Osteoblast (primary cell): ENCODE results near the gene SAPCD1. TPM values are rescaled to one million over a fixed set of nuclear protein-coding genes. Genes with fewer than 3 reads are reported as not detected.
"Not testable (repeated sequence)": the region's sequence is repeated elsewhere in the genome, so short reads cannot be mapped to it uniquely, and the experiment has no call there.

ENCODE experiments used
- DNase-seq: peaks from one replicate; pipeline ENCODE4 v3.0.0; 2011; ENCODE audit warnings: low spot score, mixed read lengths; ENCODE audit not compliant: insufficient read length; ENCODE audit errors: missing footprints
- H2AFZ ChIP-seq: 2 replicates; pipeline ENCODE4 v1.6.0; 2011; ENCODE audit warnings: mild to moderate bottlenecking, low read length
- H3K27ac ChIP-seq: 2 replicates; pipeline ENCODE4 v1.5.1; 2011; ENCODE audit warnings: mild to moderate bottlenecking, low read depth, low read length, moderate library complexity
- H3K27me3 ChIP-seq: 2 replicates; pipeline ENCODE4 v1.6.0; 2012; ENCODE audit warnings: mild to moderate bottlenecking, control low read depth, inconsistent platforms, low read length, moderate library complexity; ENCODE audit not compliant: insufficient read depth
- H3K36me3 ChIP-seq: 2 replicates; pipeline ENCODE4 v1.5.1; 2011; ENCODE audit warnings: mild to moderate bottlenecking, low read length, control low read depth, moderate library complexity; ENCODE audit not compliant: insufficient read depth
- H3K4me1 ChIP-seq: 2 replicates; pipeline ENCODE4 v1.5.1; 2011; ENCODE audit warnings: mild to moderate bottlenecking, low read length, control low read depth, moderate library complexity; ENCODE audit not compliant: insufficient read depth
- H3K4me2 ChIP-seq: 2 replicates; pipeline ENCODE4 v1.6.0; 2011; ENCODE audit warnings: mild to moderate bottlenecking, low read length; ENCODE audit not compliant: insufficient read depth
- H3K4me3 ChIP-seq: fragments of 200-600 bp; sonication (generic); 3 replicates; pipeline ENCODE4 v1.5.1; 2012; ENCODE audit warnings: mild to moderate bottlenecking, low read length, inconsistent platforms; ENCODE audit not compliant: insufficient read depth
- H3K79me2 ChIP-seq: 2 replicates; pipeline ENCODE4 v1.6.0; 2012; ENCODE audit warnings: mild to moderate bottlenecking, low read length, control low read depth, inconsistent platforms; ENCODE audit not compliant: insufficient read depth
- H3K9me3 ChIP-seq: 2 replicates; pipeline ENCODE4 v1.5.1; 2011; ENCODE audit warnings: low read depth, low read length, control low read depth
- H4K20me1 ChIP-seq: 2 replicates; pipeline ENCODE4 v1.6.0; 2012; ENCODE audit warnings: mild to moderate bottlenecking, low read length, control low read depth; ENCODE audit not compliant: insufficient read depth
- CTCF ChIP-seq: IDR thresholded peaks from 2 replicates; pipeline ENCODE4 v1.5.1; 2011; ENCODE audit warnings: mild to moderate bottlenecking, low read depth, low read length, moderate library complexity; ENCODE audit errors: extremely low read depth
- total RNA-seq: library from RNA; depleted of rRNA; stranded (reverse); fragments of >200 nt; gene quantifications from 2 replicates; pipeline ENCODE4 v1.2.3, GENCODE V29; 2012

Gene SAPCD1
- total RNA-seq, 1 donor: 1.4 TPM

- no peaks in the 10 kb centered on the region for H3K9me3 ChIP-seq
- H2AFZ ChIP-seq: no peak overlapping the region
- DNase-seq: peak; percentile 97
- no peak overlapping the region for H3K4me2 ChIP-seq
- H3K4me1 ChIP-seq: peaks cover 9% of the 10 kb centered on the region
- TF ChIP-seq CTCF: peak; percentile 74
- no peak overlapping the region for H3K27ac ChIP-seq
- no peaks in the 10 kb centered on the region for H3K27me3 ChIP-seq
- H3K79me2 ChIP-seq: peaks cover 36% of the 10 kb centered on the region
- H3K4me3 ChIP-seq: no peak overlapping the region
- H3K36me3 ChIP-seq: peaks cover 39% of the 10 kb centered on the region
- no peaks in the 10 kb centered on the region for H4K20me1 ChIP-seq
Measured at GRCh38 chr6:31791324-31792089, 29.1 kb downstream of the SAPCD1 start.

GRCh38 chr6:31792090-31792374 lies 29.6 kb downstream of the SAPCD1 start:
- no peaks in the 10 kb centered on the region for H3K9me3 ChIP-seq
- no peak overlapping the region for H3K4me3 ChIP-seq
- H3K27ac ChIP-seq: no peak overlapping the region
- no peaks in the 10 kb centered on the region for H4K20me1 ChIP-seq
- DNase-seq: no peak
- H3K4me1 ChIP-seq: peaks cover 9% of the 10 kb centered on the region
- no peak for TF ChIP-seq CTCF
- H3K36me3 ChIP-seq: peaks cover 33% of the 10 kb centered on the region
- H2AFZ ChIP-seq: no peak overlapping the region
- no peaks in the 10 kb centered on the region for H3K27me3 ChIP-seq
- H3K4me2 ChIP-seq: no peak overlapping the region
- H3K79me2 ChIP-seq: peaks cover 36% of the 10 kb centered on the region

DNA sequence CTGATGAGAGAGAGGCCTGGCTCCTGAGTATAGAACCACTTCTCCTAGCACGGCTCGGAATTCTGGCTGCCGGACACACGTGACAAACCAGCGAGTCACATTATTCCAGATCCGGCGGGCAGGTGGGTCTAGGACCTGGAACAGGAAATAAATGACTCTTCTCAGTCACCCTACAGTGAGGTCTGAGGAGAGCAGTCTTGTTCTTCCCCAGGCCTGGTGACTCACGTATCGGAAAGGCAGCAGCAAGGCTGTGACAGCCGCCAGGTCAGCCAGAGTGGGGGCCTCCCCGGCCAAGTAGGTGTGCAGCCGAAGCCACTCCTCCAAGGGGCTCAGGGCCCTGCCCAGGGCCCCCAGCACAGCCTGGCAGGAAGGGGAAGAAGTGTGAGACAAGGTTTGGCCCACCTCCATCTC lies 30.3 kb downstream of the SAPCD1 start:
- Histone ChIP-seq H3K9me3 (no peaks in the 10 kb centered on the region), H3K79me2 (peaks cover 36% of the 10 kb centered on the region), H3K4me1 (peaks cover 9% of the 10 kb centered on the region), H3K27me3 (no peaks in the 10 kb centered on the region), H3K4me3 (no peak overlapping the region), H2AFZ (no peak overlapping the region), H3K36me3 (peaks cover 27% of the 10 kb centered on the region), H3K27ac (peak overlapping the region; percentile 52), H3K4me2 (no peak overlapping the region), H4K20me1 (no peaks in the 10 kb centered on the region)
- no peak for TF ChIP-seq CTCF
- DNase-seq: peak; percentile 74

DNA sequence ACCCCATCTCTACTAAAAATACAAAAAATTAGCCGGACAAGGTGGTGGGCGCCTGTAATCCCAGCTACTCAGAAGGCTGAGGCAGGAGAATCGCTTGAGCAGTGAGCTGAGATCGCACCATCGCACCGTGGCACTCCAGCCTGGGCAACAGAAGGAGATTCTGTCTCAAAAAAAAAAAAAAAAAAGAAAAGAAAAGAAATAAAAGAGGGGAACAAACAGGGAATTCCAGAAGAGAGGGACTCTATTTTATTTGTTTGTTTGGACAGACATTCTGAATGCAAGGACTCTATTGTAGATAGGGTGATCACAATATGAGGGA lies 31.4 kb downstream of the SAPCD1 start:
- H3K4me1 ChIP-seq, DNase-seq, H3K9me3 ChIP-seq, H2AFZ ChIP-seq, H3K27me3 ChIP-seq, H4K20me1 ChIP-seq: not testable (repeated sequence)
- Histone ChIP-seq H3K27ac (peak overlapping the region; percentile 92), H3K79me2 (peaks cover 36% of the 10 kb centered on the region), H3K4me2 (peak overlapping the region; percentile 92), H3K36me3 (peaks cover 27% of the 10 kb centered on the region), H3K4me3 (peak overlapping the region; percentile 95)
